Measurements from ENCODE around the gene UNC5CL. TPM values are rescaled to one million over a fixed set of nuclear protein-coding genes. Genes with fewer than 3 reads are reported as not detected.

The UNC5CL gene
- total RNA-seq, 1 experiment from 2014 or later: 10.6 TPM

GRCh38 chr6:41002168-41002567 is 36.9 kb downstream of the UNC5CL start:
- no peaks in the 10 kb centered on the region for H3K27me3 Mint-ChIP-seq (ENCODE audit: unreplicated experiment)
- no TSS peak for BruUV-seq (replicated peaks)
- H3K9me3 Mint-ChIP-seq (ENCODE audit: low read depth, unreplicated experiment): no peaks in the 10 kb centered on the region
- peaks cover 43% of the 10 kb centered on the region for H3K4me1 Mint-ChIP-seq (ENCODE audit: low read depth, unreplicated experiment)
- intact Hi-C loops (cut with micrococcal nuclease; ENCODE audit: unreplicated experiment): no loop called here
- no peak for DNase-seq
- H3K4me3 Mint-ChIP-seq (ENCODE audit: low read depth, unreplicated experiment): no peak overlapping the region
- CTCF ChIA-PET: no interaction called here
- no peak for TF ChIP-seq CTCF (IDR thresholded peaks at IDR 0.05; ENCODE audit: unreplicated experiment)
- no peak overlapping the region for H3K27ac Mint-ChIP-seq (ENCODE audit: unreplicated experiment)
- H3K36me3 Mint-ChIP-seq (ENCODE audit: insufficient read depth, unreplicated experiment): peaks cover 6% of the 10 kb centered on the region

- H3K4me3 Mint-ChIP-seq (ENCODE audit: low read depth, unreplicated experiment): no peak overlapping the region
- CTCF ChIA-PET: no interaction called here
- peak; percentile 36 for DNase-seq
- no TSS peak for BruUV-seq (replicated peaks)
- H3K9me3 Mint-ChIP-seq (ENCODE audit: low read depth, unreplicated experiment): no peaks in the 10 kb centered on the region
- H3K4me1 Mint-ChIP-seq (ENCODE audit: low read depth, unreplicated experiment): peaks cover 55% of the 10 kb centered on the region
- intact Hi-C loops (cut with micrococcal nuclease; ENCODE audit: unreplicated experiment): no loop called here
- no peak for TF ChIP-seq CTCF (IDR thresholded peaks at IDR 0.05; ENCODE audit: unreplicated experiment)
- H3K27me3 Mint-ChIP-seq (ENCODE audit: unreplicated experiment): no peaks in the 10 kb centered on the region
- H3K27ac Mint-ChIP-seq (ENCODE audit: unreplicated experiment): peak overlapping the region; percentile 37
- peaks cover 11% of the 10 kb centered on the region for H3K36me3 Mint-ChIP-seq (ENCODE audit: insufficient read depth, unreplicated experiment)
These were observed 38.8 kb downstream of the UNC5CL start for GRCh38 chr6:41000248-41000647.

GRCh38 chr6:40999569-40999968 is 39.5 kb downstream of the UNC5CL start:
- CTCF ChIA-PET: interaction anchor here (0.7 to 1.5 kb wide), 4 partner anchors 14 to 72 kb away, joined by 3 to 15 read pairs (median 5); partner anchors contain the start of gene OARD1
- Mint-ChIP-seq H3K36me3 (ENCODE audit: insufficient read depth, unreplicated experiment) (peaks cover 11% of the 10 kb centered on the region), H3K4me3 (ENCODE audit: low read depth, unreplicated experiment) (no peak overlapping the region)

GRCh38 chr6:40998661-40999060 is 40.4 kb downstream of the UNC5CL start:
- no peak for DNase-seq
- peaks cover 11% of the 10 kb centered on the region for H3K36me3 Mint-ChIP-seq (ENCODE audit: insufficient read depth, unreplicated experiment)
- no TSS peak for BruUV-seq (replicated peaks)
- intact Hi-C loops (cut with micrococcal nuclease; ENCODE audit: unreplicated experiment): loop anchor here (5.0 kb wide), 3 partner anchors 39 to 91 kb away; partner anchors contain the start of gene UNC5CL
- H3K4me3 Mint-ChIP-seq (ENCODE audit: low read depth, unreplicated experiment): no peak overlapping the region
- no peaks in the 10 kb centered on the region for H3K27me3 Mint-ChIP-seq (ENCODE audit: unreplicated experiment)
- no peak for TF ChIP-seq CTCF (IDR thresholded peaks at IDR 0.05; ENCODE audit: unreplicated experiment)
- H3K4me1 Mint-ChIP-seq (ENCODE audit: low read depth, unreplicated experiment): peaks cover 55% of the 10 kb centered on the region
- H3K9me3 Mint-ChIP-seq (ENCODE audit: low read depth, unreplicated experiment): no peaks in the 10 kb centered on the region
- no peak overlapping the region for H3K27ac Mint-ChIP-seq (ENCODE audit: unreplicated experiment)
- CTCF ChIA-PET: interaction anchor here (0.7 to 2.4 kb wide), 6 partner anchors 12 to 1019 kb away, joined by 4 to 18 read pairs (median 4); partner anchors contain the start of gene UNC5CL

More at GRCh38 chr6:40999569-40999968, 39.5 kb downstream of the UNC5CL start:
- intact Hi-C loops (cut with micrococcal nuclease; ENCODE audit: unreplicated experiment): loop anchor here (5.0 kb wide), 3 partner anchors 38 to 92 kb away; partner anchors contain the start of gene UNC5CL
- H3K4me1 Mint-ChIP-seq (ENCODE audit: low read depth, unreplicated experiment): peaks cover 55% of the 10 kb centered on the region
- no peaks in the 10 kb centered on the region for H3K27me3 Mint-ChIP-seq (ENCODE audit: unreplicated experiment)
- no peaks in the 10 kb centered on the region for H3K9me3 Mint-ChIP-seq (ENCODE audit: low read depth, unreplicated experiment)
- no TSS peak for BruUV-seq (replicated peaks)
- DNase-seq: peak; percentile 62
- TF ChIP-seq CTCF (IDR thresholded peaks at IDR 0.05; ENCODE audit: unreplicated experiment): no peak
- peak overlapping the region; percentile 37 for H3K27ac Mint-ChIP-seq (ENCODE audit: unreplicated experiment)
